ENCODE results near the gene FERMT2. TPM values are rescaled to one million over a fixed set of nuclear protein-coding genes. Genes with fewer than 3 reads are reported as not detected.

The FERMT2 gene
- total RNA-seq, 2 experiments from 2014 or later, result 0.77 to 1.0 TPM

GRCh38 chr14:52879958-52880357 is 70.9 kb downstream of the FERMT2 start:
- Mint-ChIP-seq H3K4me1 (ENCODE audit: low read depth) (no peaks in the 10 kb centered on the region), H3K36me3 (ENCODE audit: low read depth) (no peaks in the 10 kb centered on the region), H3K4me3 (no peak overlapping the region), H3K27ac (no peak overlapping the region), H3K27me3 (no peaks in the 10 kb centered on the region), H3K9me3 (no peaks in the 10 kb centered on the region)
- ATAC-seq (no peak), DNase-seq (no peak)
- ChIA-PET CTCF (interaction anchor here (1.5 kb wide), 1 partner anchor 81 kb away, joined by 4 read pairs; no protein-coding TSS in a partner anchor), POLR2A (no interaction called here)
- no peak for TF ChIP-seq CTCF (IDR thresholded peaks at IDR 0.05)
- intact Hi-C loops (cut with micrococcal nuclease), result no loop called here

DNA sequence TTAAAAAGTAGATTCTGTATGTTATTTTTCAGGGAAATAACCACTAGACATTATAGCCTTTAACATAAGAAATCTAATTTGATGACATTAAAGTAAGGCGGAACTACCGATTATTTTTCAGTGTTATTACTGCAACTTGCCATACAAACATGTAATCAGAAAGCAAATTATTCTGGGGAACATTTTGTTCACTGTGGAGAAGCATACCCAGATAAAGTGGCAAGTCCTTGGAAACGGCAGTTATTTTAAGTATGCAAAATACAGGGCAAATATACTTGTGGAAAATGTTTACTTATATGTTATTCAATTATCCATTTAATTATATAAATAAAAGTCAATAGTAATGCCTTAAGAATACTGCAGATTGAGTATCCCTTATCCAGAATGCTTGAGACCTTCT is 71.9 kb downstream of the FERMT2 start:
- Mint-ChIP-seq H3K4me1 (ENCODE audit: low read depth) (no peaks in the 10 kb centered on the region), H3K36me3 (ENCODE audit: low read depth) (no peaks in the 10 kb centered on the region), H3K4me3 (no peak overlapping the region), H3K27ac (no peak overlapping the region), H3K27me3 (no peaks in the 10 kb centered on the region), H3K9me3 (no peaks in the 10 kb centered on the region)
- DNase-seq (no peak), ATAC-seq (no peak)
- intact Hi-C loops (cut with micrococcal nuclease), result no loop called here
- CTCF ChIA-PET, result interaction anchor here (1.5 kb wide), 1 partner anchor 82 kb away, joined by 4 read pairs; no protein-coding TSS in a partner anchor
- POLR2A ChIA-PET, result no interaction called here
- TF ChIP-seq CTCF (IDR thresholded peaks at IDR 0.05), result no peak

GRCh38 chr14:52878469-52878868 is 72.4 kb downstream of the FERMT2 start:
- Mint-ChIP-seq H3K4me1 (ENCODE audit: low read depth) (no peaks in the 10 kb centered on the region), H3K27ac (no peak overlapping the region), H3K4me3 (no peak overlapping the region), H3K9me3 (no peaks in the 10 kb centered on the region), H3K36me3 (ENCODE audit: low read depth) (no peaks in the 10 kb centered on the region), H3K27me3 (no peaks in the 10 kb centered on the region)
- ChIA-PET POLR2A (interaction anchor here (1.1 kb wide), 1 partner anchor 11 kb away, joined by 4 read pairs; no protein-coding TSS in a partner anchor), CTCF (interaction anchor here (1.1 kb wide), 1 partner anchor 83 kb away, joined by 5 read pairs; no protein-coding TSS in a partner anchor)
- DNase-seq, result no peak
- ATAC-seq, result no peak
- no peak for TF ChIP-seq CTCF (IDR thresholded peaks at IDR 0.05)
- intact Hi-C loops (cut with micrococcal nuclease), result no loop called here

GRCh38 chr14:52877628-52878027 is 73.2 kb downstream of the FERMT2 start:
- Mint-ChIP-seq H3K27ac (no peak overlapping the region), H3K4me1 (ENCODE audit: low read depth) (no peaks in the 10 kb centered on the region), H3K9me3 (no peaks in the 10 kb centered on the region), H3K4me3 (no peak overlapping the region), H3K27me3 (no peaks in the 10 kb centered on the region), H3K36me3 (ENCODE audit: low read depth) (no peaks in the 10 kb centered on the region)
- no peak for DNase-seq
- intact Hi-C loops (cut with micrococcal nuclease), result no loop called here
- ATAC-seq, result no peak
- no peak for TF ChIP-seq CTCF (IDR thresholded peaks at IDR 0.05)
- ChIA-PET POLR2A (interaction anchor here (1.1 kb wide), 1 partner anchor 11 kb away, joined by 4 read pairs; no protein-coding TSS in a partner anchor), CTCF (interaction anchor here (1.1 kb wide), 1 partner anchor 84 kb away, joined by 5 read pairs; no protein-coding TSS in a partner anchor)

DNA sequence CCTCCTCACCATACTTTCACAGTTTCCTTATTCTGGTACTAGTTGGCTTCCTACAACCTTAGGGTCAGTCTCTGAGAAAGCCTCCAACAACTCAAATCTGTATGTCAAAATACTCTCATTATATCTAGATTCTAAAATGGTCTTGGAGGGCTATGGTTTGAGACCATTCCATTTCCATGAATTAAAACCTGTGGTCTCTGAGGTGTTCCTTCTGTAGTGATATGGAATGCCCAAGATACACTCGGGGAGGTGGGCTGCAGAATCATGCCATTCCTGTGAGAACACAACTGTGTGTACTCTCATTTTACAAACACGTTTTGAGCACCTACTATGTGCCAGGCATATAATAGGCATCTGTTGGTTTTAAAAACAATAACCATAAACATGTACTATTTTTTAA is 74.0 kb downstream of the FERMT2 start:
- H3K36me3 Mint-ChIP-seq (ENCODE audit: low read depth), result no peaks in the 10 kb centered on the region
- no peak for ATAC-seq
- no peaks in the 10 kb centered on the region for H3K27me3 Mint-ChIP-seq
- DNase-seq, result no peak
- no peaks in the 10 kb centered on the region for H3K4me1 Mint-ChIP-seq (ENCODE audit: low read depth)
- intact Hi-C loops (cut with micrococcal nuclease), result no loop called here
- H3K27ac Mint-ChIP-seq, result no peak overlapping the region
- H3K4me3 Mint-ChIP-seq, result no peak overlapping the region
- no peaks in the 10 kb centered on the region for H3K9me3 Mint-ChIP-seq
- CTCF ChIA-PET, result no interaction called here
- POLR2A ChIA-PET, result no interaction called here
- no peak for TF ChIP-seq CTCF (IDR thresholded peaks at IDR 0.05)

Data from activated CD8-positive, alpha-beta T cell treated with anti-CD3 and anti-CD28 coated beads for 36 hours (primary cell).